K562 (cell line): ENCODE measurements around the gene BTNL8. TPM values are rescaled to one million over a fixed set of nuclear protein-coding genes. Genes with fewer than 3 reads are reported as not detected.

Source experiments
- ATAC-seq: fragments of 200-7000 bp; cut with Tn5 transposase; 3 replicates; pipeline ENCODE4 v1.9.1; 2020; ENCODE audit warnings: moderate library complexity
- BruUV-seq: library from RNA; stranded (reverse); fragments of 400-500 nt; replicated peaks from 2 replicates; lab custom pipeline; 2021; lab: Mats Ljungman, UMichigan
- CTCF ChIA-PET: fragments of 300-600 bp; formaldehyde crosslinking; extraction: SDS; loops from one replicate; lab custom pipeline; 2021; ENCODE audit warnings: low intra/inter-chr PET ratio; lab: Yijun Ruan, JAX
- POLR2A ChIA-PET: fragments of 300-600, 350-650 bp; sonication (Branson Sonifier 250); formaldehyde crosslinking; extraction: SDS; loops from one replicate; lab custom pipeline; 2021; ENCODE audit warnings: antibody characterized with exemption, inconsistent platforms; lab: Yijun Ruan, JAX
- DNase-seq, 4 experiments: peaks; one replicate each; pipeline versions ENCODE4 v3.0.0 to v3.0.0-alpha.2; 2011 to 2018; ENCODE audit warnings: low spot score in 3 of 4, mixed read lengths in 3 of 4; ENCODE audit errors: extremely low read depth in 1 of 4
- FAIRE-seq: peaks from 2 replicates; lab custom pipeline; 2011; peaks lifted over from hg19 to GRCh38; lab: Jason Lieb, UNC
- H2AFZ ChIP-seq: 2 replicates; pipeline ENCODE4 v1.6.0; 2011; ENCODE audit warnings: low read depth, low read length, control low read depth, inconsistent platforms
- H3K27ac ChIP-seq: fragments of 200-600 bp; 3 replicates; pipeline ENCODE4 v1.8.0; 2011; ENCODE audit warnings: low read depth, mild to moderate bottlenecking, control low read depth, inconsistent platforms, low read length, moderate library complexity, mixed read lengths; ENCODE audit errors: extremely low read depth
- H3K27me3 ChIP-seq, 2 experiments: fragments of 300-600 bp in 1 of 2; 2 replicates in 1 of 2; 3 replicates in 1 of 2; pipeline versions ENCODE4 v1.6.0 to v1.8.0; 2011; ENCODE audit warnings: inconsistent platforms in 2 of 2, low read length in 2 of 2, mild to moderate bottlenecking in 1 of 2, mixed read lengths in 1 of 2, moderate library complexity in 1 of 2; ENCODE audit not compliant: control insufficient read depth in 2 of 2, insufficient read depth in 2 of 2
- H3K36me3 ChIP-seq: fragments of 300-600 bp; 3 replicates; pipeline ENCODE4 v1.8.0; 2011; ENCODE audit warnings: mild to moderate bottlenecking, low read length, inconsistent platforms; ENCODE audit not compliant: control insufficient read depth, insufficient read depth
- H3K4me1 ChIP-seq, 2 experiments: fragments of 200-600 bp in 1 of 2; replicated peaks in 1 of 2; 2 replicates in 1 of 2; 3 replicates in 1 of 2; pipeline versions ENCODE4 v1.5.1 to v1.8.0; 2011; ENCODE audit warnings: inconsistent platforms in 2 of 2, low read length in 2 of 2, mild to moderate bottlenecking in 1 of 2, mixed read lengths in 1 of 2, moderate library complexity in 1 of 2; ENCODE audit not compliant: control insufficient read depth in 2 of 2, insufficient read depth in 2 of 2
- H3K4me2 ChIP-seq: 2 replicates; pipeline ENCODE4 v1.6.1; 2011; ENCODE audit warnings: low read length, control low read depth, inconsistent platforms, mixed read lengths; ENCODE audit not compliant: insufficient read depth
- H3K4me3 ChIP-seq: fragments of 200-600 bp; sonication (generic), shearing (Covaris generic); 2 replicates; pipeline ENCODE4 v1.5.1; 2016; ENCODE audit warnings: control low read depth, inconsistent platforms
- H3K79me2 ChIP-seq: fragments of 200-600 bp; 3 replicates; pipeline ENCODE4 v1.8.0; 2011; ENCODE audit warnings: low read length, inconsistent platforms; ENCODE audit not compliant: control insufficient read depth, insufficient read depth
- H3K9ac ChIP-seq, 2 experiments: 2 replicates each; pipeline versions ENCODE4 v1.6.0 to v1.6.1; 2011; ENCODE audit warnings: low read depth in 2 of 2, low read length in 2 of 2, control low read depth in 1 of 2, inconsistent platforms in 1 of 2, mild to moderate bottlenecking in 1 of 2, mixed read lengths in 1 of 2; ENCODE audit not compliant: insufficient read depth in 1 of 2
- H3K9me1 ChIP-seq: one replicate; pipeline ENCODE4 v1.6.0; 2011; ENCODE audit warnings: inconsistent platforms, mild to moderate bottlenecking, low read length, moderate library complexity; ENCODE audit not compliant: control insufficient read depth, insufficient read depth
- H3K9me3 ChIP-seq: replicated peaks from 2 replicates; pipeline ENCODE4 v1.5.1; 2011; ENCODE audit warnings: low read depth, low read length, inconsistent platforms; ENCODE audit not compliant: control insufficient read depth, insufficient read depth
- H4K20me1 ChIP-seq: replicated peaks from 2 replicates; pipeline ENCODE4 v1.6.1; 2011; ENCODE audit warnings: low read length, inconsistent platforms, mixed read lengths; ENCODE audit not compliant: control insufficient read depth, insufficient read depth
- BCOR ChIP-seq: fragments of 450-650 bp; IDR thresholded peaks from 2 replicates; pipeline ENCODE4 v1.6.1; 2016
- CBX1 ChIP-seq: sonication (generic); IDR thresholded peaks from 2 replicates; pipeline ENCODE4 v1.6.1; 2016; ENCODE audit warnings: antibody characterized with exemption, low read depth, mild to moderate bottlenecking
- EZH2 ChIP-seq: IDR thresholded peaks from 2 replicates; pipeline ENCODE4 v1.6.1; 2012; ENCODE audit warnings: low read depth, mild to moderate bottlenecking, inconsistent platforms, low read length, borderline replicate concordance
- KDM4B ChIP-seq, 2 experiments: fragments of 450-650 bp in 1 of 2; sonication (generic) in 1 of 2; IDR thresholded peaks; 2 replicates each; pipeline ENCODE4 v1.6.1; 2016 to 2017; ENCODE audit warnings: borderline replicate concordance in 2 of 2, antibody characterized with exemption in 1 of 2, low read depth in 1 of 2, mild to moderate bottlenecking in 1 of 2
- KHSRP ChIP-seq: fragments of 450-650 bp; IDR thresholded peaks from 2 replicates; pipeline ENCODE4 v1.6.1; 2017
- PHB2 ChIP-seq: fragments of 450-650 bp; IDR thresholded peaks from 2 replicates; pipeline ENCODE4 v1.6.1; 2017; ENCODE audit warnings: low read depth
- WGBS: fragments of 100-300 bp; shearing (Covaris generic); methylation state at CpG from one replicate; pipeline ENCODE4 v1.1.6; 2016; ENCODE audit warnings: low coverage, mixed read lengths; ENCODE audit not compliant: insufficient coverage; ENCODE audit errors: missing lambda C conversion rate; 5-methylcytosine and 5-hydroxymethylcytosine counted together
- in situ Hi-C: fragments of 300-500 bp; cut with MboI; formaldehyde crosslinking; loops from 4 replicates; pipeline ENCODE4 v1.15.0; 2018; ENCODE audit warnings: inconsistent platforms, mixed read lengths
- intact Hi-C: fragments of 100-400 bp; cut with micrococcal nuclease; formaldehyde crosslinking; loops from 2 replicates; pipeline ENCODE4 v1.14.2; 2022
- polyA plus RNA-seq, 8 experiments: library from polyadenylated mRNA; depleted of rRNA in 4 of 8; stranded (reverse) in 5 of 8; unstranded in 3 of 8; fragments of >200 nt; fragmentation: Nextera tagmentation in 2 of 8; fragmentation: Illumina TruSeq in 1 of 8; extraction: Ambion mirVana in 2 of 8; extraction: Trizol in 1 of 8; gene quantifications; 2 replicates each; pipeline versions ENCODE4 v1.2.1 to v1.2.3, GENCODE V29; 2011 to 2014; ENCODE audit warnings: inconsistent platforms in 1 of 8, missing spikeins in 1 of 8
- total RNA-seq, 7 experiments: library from RNA; depleted of rRNA in 6 of 7; stranded (reverse); fragments of >200 nt in 6 of 7; fragmentation: Illumina TruSeq in 2 of 7; extraction: Trizol in 2 of 7; gene quantifications; 2 replicates each; pipeline versions ENCODE4 v1.2.1 to v1.2.3, GENCODE V29; 2011 to 2021; ENCODE audit warnings: low replicate concordance in 1 of 7
- TF ChIP-seq, protein P1 (sequence below), 2 experiments: IDR thresholded peaks; 2 replicates each; pipeline ENCODE4 v1.6.1; 2012; ENCODE audit warnings: improper control_type of control experiment in 2 of 2, low read depth in 2 of 2, low read length in 2 of 2, borderline replicate concordance in 1 of 2
- TF ChIP-seq, protein P2 (sequence below): fragments of 450-650 bp; IDR thresholded peaks from 2 replicates; pipeline ENCODE4 v1.6.1; 2016; ENCODE audit warnings: missing biosample characterization, missing genetic modification characterization
- TF ChIP-seq, protein P3 (sequence below): fragments of 250-450 bp; sonication (Bioruptor Pico); IDR thresholded peaks from 2 replicates; pipeline ENCODE4 v1.8.0; 2022; ENCODE audit warnings: inconsistent platforms, mild to moderate bottlenecking, moderate library complexity, borderline replicate concordance
- TF ChIP-seq, protein P4 (sequence below): conservative IDR thresholded peaks from 2 replicates; pipeline ENCODE4 v1.6.1; 2011; ENCODE audit warnings: low read depth, mild to moderate bottlenecking, low read length; ENCODE audit not compliant: control insufficient read depth
- TF ChIP-seq, protein P5 (sequence below): sonication (generic); formaldehyde crosslinking; IDR thresholded peaks from 2 replicates; pipeline ENCODE4 v1.8.1; 2023; ENCODE audit warnings: mild to moderate bottlenecking, missing genetic modification reagents

The BTNL8 gene
- total and polyA plus RNA-seq, 9 of the 15 experiments (the other 6 are each of a cell fraction or from before 2014, with no cell fraction given), result 0.04 to 0.18 (median 0.07) TPM; not detected in 6

DNA sequence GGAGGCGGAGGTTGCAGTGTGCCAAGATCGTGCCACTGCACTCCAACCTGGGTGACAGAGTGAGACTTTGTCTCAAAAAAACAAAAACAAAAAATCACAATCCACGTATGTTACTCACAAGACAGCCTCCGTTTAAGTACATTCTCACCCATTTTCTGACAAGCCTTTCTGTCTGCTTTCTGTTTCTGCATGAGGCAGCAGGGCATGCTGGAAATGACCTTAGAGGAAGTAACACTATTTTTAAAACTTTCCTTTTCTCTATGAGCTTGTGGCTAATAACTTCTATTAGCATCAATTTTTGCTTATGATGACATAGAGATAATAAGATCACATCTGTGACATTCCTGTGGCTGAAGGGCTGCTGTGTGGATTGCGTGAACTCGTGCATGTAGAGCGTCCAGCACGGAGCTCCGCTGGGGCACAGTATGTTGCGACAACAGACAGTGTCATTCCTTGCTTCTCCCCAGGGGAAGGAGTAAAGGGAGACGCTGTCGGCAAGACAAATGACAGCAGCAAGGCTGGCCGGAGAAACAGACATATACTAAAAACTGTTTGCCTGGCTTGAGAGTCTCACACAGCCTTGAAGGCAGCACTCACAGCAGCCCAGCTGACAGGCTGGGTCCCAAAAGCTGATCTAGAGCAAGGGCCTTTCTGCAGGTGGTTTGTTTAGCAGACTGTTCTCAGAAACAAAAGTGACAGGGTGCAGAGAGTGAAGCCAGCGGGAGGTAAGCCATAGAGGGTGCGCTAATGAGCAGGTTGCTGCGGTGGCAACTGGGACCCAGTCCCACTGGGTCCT, 91.3 kb downstream of the BTNL8 start:
- no peak overlapping the region for H2AFZ ChIP-seq
- no peak overlapping the region for H3K9ac ChIP-seq
- intact Hi-C loops (no loop called here), in situ Hi-C loops (no loop called here)
- ChIA-PET POLR2A (no interaction called here), CTCF (no interaction called here)
- no peaks in the 10 kb centered on the region for H4K20me1 ChIP-seq
- no peaks in the 10 kb centered on the region for H3K4me1 ChIP-seq
- ATAC-seq (no peak), DNase-seq (no peak), FAIRE-seq (no peak)
- H3K9me3 ChIP-seq, result no peaks in the 10 kb centered on the region
- no peaks in the 10 kb centered on the region for H3K36me3 ChIP-seq
- WGBS, result no CpG with 5 or more reads among the region's 16 CpGs
- no peak overlapping the region for H3K27ac ChIP-seq
- no peak overlapping the region for H3K4me2 ChIP-seq
- no peaks in the 10 kb centered on the region for H3K9me1 ChIP-seq
- no peaks in the 10 kb centered on the region for H3K27me3 ChIP-seq
- no peaks in the 10 kb centered on the region for H3K79me2 ChIP-seq
- no peak overlapping the region for H3K4me3 ChIP-seq
- no TSS peak for BruUV-seq
- TF ChIP-seq, protein P1, sequence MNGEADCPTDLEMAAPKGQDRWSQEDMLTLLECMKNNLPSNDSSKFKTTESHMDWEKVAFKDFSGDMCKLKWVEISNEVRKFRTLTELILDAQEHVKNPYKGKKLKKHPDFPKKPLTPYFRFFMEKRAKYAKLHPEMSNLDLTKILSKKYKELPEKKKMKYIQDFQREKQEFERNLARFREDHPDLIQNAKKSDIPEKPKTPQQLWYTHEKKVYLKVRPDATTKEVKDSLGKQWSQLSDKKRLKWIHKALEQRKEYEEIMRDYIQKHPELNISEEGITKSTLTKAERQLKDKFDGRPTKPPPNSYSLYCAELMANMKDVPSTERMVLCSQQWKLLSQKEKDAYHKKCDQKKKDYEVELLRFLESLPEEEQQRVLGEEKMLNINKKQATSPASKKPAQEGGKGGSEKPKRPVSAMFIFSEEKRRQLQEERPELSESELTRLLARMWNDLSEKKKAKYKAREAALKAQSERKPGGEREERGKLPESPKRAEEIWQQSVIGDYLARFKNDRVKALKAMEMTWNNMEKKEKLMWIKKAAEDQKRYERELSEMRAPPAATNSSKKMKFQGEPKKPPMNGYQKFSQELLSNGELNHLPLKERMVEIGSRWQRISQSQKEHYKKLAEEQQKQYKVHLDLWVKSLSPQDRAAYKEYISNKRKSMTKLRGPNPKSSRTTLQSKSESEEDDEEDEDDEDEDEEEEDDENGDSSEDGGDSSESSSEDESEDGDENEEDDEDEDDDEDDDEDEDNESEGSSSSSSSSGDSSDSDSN (IDR thresholded peaks at IDR 0.05; ENCODE audit: borderline replicate concordance in 1 of 2, low read depth in 2 of 2, low read length in 2 of 2), result no peak
- TF ChIP-seq BCOR, result no peak
- TF ChIP-seq PHB2, result no peak
- TF ChIP-seq EZH2, result no peak
- TF ChIP-seq, protein P2, sequence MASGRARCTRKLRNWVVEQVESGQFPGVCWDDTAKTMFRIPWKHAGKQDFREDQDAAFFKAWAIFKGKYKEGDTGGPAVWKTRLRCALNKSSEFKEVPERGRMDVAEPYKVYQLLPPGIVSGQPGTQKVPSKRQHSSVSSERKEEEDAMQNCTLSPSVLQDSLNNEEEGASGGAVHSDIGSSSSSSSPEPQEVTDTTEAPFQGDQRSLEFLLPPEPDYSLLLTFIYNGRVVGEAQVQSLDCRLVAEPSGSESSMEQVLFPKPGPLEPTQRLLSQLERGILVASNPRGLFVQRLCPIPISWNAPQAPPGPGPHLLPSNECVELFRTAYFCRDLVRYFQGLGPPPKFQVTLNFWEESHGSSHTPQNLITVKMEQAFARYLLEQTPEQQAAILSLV (tag), result no peak
- TF ChIP-seq, protein P3, sequence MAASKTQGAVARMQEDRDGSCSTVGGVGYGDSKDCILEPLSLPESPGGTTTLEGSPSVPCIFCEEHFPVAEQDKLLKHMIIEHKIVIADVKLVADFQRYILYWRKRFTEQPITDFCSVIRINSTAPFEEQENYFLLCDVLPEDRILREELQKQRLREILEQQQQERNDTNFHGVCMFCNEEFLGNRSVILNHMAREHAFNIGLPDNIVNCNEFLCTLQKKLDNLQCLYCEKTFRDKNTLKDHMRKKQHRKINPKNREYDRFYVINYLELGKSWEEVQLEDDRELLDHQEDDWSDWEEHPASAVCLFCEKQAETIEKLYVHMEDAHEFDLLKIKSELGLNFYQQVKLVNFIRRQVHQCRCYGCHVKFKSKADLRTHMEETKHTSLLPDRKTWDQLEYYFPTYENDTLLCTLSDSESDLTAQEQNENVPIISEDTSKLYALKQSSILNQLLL (CRISPR knock-in tag), result no peak
- TF ChIP-seq, protein P4, sequence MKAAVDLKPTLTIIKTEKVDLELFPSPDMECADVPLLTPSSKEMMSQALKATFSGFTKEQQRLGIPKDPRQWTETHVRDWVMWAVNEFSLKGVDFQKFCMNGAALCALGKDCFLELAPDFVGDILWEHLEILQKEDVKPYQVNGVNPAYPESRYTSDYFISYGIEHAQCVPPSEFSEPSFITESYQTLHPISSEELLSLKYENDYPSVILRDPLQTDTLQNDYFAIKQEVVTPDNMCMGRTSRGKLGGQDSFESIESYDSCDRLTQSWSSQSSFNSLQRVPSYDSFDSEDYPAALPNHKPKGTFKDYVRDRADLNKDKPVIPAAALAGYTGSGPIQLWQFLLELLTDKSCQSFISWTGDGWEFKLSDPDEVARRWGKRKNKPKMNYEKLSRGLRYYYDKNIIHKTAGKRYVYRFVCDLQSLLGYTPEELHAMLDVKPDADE, result no peak
- no peak for TF ChIP-seq KHSRP
- no peak for TF ChIP-seq CBX1
- no peak for TF ChIP-seq KDM4B (IDR thresholded peaks at IDR 0.05; ENCODE audit: borderline replicate concordance in 2 of 2, low read depth in 1 of 2)
- TF ChIP-seq, protein P5, sequence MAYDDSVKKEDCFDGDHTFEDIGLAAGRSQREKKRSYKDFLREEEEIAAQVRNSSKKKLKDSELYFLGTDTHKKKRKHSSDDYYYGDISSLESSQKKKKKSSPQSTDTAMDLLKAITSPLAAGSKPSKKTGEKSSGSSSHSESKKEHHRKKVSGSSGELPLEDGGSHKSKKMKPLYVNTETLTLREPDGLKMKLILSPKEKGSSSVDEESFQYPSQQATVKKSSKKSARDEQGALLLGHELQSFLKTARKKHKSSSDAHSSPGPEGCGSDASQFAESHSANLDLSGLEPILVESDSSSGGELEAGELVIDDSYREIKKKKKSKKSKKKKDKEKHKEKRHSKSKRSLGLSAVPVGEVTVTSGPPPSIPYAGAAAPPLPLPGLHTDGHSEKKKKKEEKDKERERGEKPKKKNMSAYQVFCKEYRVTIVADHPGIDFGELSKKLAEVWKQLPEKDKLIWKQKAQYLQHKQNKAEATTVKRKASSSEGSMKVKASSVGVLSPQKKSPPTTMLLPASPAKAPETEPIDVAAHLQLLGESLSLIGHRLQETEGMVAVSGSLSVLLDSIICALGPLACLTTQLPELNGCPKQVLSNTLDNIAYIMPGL (CRISPR knock-in tag), result no peak
